Kidney glomerular epithelial cell (primary cell): ENCODE results near the gene BRPF3.

ENCODE experiments used
- DNase-seq: peaks from one replicate; lab custom pipeline; 2025; lab: John Stamatoyannopoulos, UW

Gene BRPF3

GRCh38 chr6:36196113-36196879, at the start of gene BRPF3:
TSS of gene BRPF3 (plus strand) at chr6:36196744. CDS start at chr6:36200323, 3,579 bp downstream.
- peak; percentile 29 for DNase-seq

DNA sequence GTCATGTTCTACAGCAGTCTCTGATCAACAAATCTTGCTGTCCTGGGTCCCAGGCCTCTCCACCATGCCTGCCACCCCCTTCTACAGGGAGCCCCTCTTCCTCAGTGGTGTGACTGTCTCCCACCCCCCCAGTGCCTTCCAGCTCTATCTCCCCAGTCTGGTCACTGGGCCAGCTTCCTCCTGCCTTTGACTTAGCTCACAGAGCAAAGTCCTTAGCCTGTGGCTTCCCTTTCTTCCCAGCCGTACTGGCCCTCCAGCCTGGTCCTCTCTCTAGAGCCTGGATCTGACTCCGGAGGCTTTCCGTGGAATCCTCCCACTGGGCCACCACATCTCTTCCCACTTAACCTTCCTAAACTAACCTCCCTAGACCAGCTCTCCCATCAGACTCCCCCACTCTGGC, 49.2 kb upstream of the BRPF3 start:
- no peak for DNase-seq

DNA sequence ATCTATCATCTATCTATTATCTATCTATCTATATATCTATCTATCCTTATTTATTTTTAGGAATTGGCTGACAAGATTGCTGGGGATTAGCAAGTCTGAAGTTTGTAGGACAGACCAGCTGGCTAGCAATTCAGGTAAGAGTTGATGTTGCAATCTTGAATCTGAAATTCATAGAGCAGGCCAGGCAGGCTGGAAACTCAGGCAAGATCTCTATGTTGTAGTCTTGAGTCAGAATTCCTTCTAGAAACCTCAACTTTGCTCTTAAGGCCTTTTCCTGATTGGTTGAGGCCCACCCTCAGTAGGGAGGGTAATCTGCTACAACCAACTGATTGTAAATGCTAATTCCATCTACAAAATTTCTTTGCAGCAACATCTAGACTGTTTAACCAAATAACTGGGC, 47.1 kb upstream of the BRPF3 start:
- no peak for DNase-seq

DNA sequence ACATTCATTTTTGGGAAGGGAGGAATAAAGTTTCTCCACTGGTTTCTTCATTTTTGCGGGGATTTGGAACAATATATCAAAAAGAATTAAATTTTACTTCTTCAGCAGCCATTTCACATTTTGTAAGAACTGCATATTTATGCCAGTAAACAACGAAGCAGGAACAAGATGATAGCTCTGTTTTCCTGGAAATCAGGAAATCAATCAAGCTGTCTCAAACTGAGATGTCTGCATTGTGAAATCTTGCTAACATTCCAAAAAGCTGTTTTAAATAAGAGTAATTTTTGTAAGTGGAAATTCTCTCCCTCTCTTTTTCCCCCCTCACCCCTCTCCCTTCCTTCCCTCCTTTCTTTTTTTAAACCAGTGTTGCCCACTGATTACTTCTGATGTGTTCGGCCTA, 46.3 kb upstream of the BRPF3 start:
- no peak for DNase-seq

- DNase-seq: no peak
Measured at GRCh38 chr6:36154286-36154685, 42.3 kb upstream of the BRPF3 start.

GRCh38 chr6:36155662-36156061, 40.9 kb upstream of the BRPF3 start:
- DNase-seq: no peak

DNA sequence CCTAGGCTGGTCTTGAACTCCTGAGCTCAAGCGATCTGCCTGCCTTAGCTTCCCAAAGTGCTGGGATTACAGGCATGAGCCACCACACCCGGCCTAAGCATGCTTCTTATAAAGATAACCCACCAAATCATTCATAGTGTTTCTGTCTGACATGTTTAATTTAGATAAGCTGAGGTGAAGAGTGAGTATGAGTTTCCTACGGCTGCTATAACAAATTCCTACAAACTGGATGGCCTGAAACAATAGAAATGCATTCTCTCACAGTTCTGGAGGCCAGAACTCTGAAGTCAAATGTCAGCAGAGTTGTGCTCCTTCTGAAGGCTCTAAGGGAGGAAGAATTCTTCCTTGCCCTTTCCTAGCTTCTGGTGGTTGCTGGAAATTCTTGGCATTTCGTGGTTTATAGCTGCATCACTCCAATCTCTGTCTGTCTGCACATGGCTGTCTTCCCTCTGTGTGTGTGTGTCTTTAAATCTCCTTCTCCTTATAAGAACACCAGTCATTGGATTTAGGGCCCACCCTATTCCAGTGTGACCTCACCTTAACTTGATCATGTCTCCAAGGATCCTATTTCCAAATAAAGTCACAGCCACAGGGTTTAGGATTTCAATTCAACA, 36.3 kb upstream of the BRPF3 start:
- DNase-seq: peak; percentile 37

DNA sequence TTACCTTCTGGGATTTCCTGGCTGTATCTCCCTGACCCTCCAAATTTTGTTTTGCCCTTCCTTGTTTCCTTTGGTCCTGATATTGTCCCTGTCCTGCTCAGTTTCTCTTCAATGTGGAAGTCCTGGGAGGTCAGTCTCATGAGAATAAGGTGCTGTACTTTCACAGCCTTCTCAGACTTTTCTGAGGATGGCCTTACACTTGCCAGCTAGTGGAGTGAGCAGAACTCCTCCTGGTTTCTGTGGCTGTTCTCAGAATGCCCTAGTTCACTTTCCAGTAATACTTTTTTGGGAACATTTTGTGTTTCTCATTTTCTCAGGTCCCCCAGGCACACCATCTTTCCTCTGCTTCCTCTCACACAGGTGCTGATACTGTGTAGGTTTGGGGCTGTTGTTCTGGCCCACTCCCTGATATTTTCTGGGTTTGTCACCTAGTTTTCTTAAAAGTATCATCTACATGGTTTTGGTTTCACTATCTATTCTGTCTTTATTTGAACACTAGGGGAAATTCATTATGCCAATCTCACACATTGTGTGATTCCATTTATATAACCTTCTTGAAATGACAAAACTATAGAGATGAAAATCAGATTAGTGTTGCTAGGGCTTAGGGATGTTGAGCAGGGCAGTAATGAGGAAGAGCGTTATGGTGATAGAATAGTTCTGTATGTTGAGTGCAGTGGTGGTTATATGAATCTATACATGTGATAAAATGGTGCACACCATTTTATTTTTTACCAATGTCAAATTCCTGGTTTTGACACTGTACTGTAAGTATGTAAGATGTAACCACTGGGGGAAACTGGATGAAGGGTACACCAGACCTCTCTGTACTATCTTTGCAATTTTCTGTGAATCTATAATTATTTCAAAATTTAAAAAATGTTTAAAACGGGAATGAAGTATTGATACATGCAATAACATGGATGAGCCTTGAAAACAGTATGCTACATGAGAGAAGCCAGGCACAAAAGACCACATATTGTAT, 27.2 kb upstream of the BRPF3 start:
- DNase-seq: no peak

DNA sequence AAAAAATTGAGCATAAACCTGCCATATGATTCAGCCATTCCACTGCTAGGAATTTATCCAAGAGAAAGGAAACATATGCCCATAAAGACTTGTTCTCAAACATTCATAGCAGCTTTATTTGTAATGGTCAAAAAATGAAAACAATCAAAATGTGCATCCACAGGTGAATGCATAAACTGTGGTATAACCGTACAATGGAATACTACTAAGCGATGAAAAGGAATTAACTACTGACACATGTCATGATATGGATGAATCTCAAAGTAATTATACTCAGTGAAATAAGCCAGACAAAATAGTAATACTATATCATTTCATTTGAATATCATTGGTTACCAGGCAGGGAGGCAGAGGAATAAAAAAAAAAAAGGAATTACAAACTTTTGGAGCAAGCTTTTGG, 25.8 kb upstream of the BRPF3 start:
- no peak for DNase-seq

GRCh38 chr6:36171573-36171972, 25.0 kb upstream of the BRPF3 start:
- DNase-seq: no peak

- DNase-seq: peak; percentile 3
Measured at GRCh38 chr6:36177166-36177565, 19.4 kb upstream of the BRPF3 start.

DNA sequence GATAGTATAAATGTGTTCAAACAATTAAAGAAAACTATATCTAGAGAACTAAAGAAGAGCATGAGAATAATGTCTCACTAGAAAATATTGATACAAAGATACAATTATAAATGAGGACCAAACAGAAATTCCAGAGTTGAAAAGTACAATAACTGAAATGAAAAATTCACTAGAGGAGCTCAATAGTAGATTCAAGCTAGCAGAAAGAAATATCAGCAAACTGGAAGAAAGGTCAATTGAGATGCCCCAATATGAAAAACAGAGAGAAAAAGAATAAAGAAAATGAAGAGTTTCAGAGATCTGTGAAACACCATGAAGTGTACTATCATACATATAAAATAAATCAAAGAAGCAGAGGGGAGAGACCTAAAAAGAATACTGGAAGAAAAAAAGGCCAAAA, 18.0 kb upstream of the BRPF3 start:
- no peak for DNase-seq

DNA sequence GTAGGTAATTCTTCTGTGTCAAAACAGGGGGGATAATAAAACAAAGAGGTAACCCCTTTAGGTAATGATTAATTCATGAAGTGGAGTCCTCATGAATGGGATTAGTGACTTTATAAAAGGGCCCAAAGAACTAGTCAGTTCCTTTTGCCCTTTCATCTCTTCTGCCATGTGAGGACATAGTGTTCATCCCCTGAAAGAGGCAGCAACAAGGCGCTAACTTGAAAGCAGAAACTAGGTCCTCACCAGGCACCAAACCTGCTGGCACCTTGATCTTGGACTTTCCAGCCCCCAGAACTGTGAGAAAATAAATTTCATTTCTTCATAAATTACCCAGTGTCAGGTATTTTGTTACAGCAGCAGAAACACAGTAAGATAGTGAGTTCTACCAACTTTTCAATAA, 16.4 kb upstream of the BRPF3 start:
- no peak for DNase-seq

DNA sequence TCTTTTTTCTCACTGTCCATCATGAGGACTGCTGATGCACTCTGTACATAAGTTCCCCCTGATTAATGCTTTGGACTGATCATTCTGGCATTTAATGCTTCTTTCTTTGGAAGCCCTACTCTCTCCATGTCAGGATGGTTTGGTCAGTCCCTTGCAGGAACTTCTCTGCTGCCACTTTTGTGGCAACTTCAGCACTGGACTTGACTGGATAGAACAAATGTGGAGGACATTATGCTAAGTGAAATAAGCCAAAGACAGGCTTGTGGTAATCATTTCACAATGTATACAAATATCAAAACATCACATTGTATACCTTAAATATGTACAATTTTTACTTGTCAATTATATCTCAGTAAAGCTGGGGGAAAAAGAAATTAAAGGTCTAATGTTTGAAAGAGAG, 12.2 kb upstream of the BRPF3 start:
- DNase-seq: no peak

GRCh38 chr6:36186199-36186598, 10.3 kb upstream of the BRPF3 start:
- DNase-seq: no peak

DNA sequence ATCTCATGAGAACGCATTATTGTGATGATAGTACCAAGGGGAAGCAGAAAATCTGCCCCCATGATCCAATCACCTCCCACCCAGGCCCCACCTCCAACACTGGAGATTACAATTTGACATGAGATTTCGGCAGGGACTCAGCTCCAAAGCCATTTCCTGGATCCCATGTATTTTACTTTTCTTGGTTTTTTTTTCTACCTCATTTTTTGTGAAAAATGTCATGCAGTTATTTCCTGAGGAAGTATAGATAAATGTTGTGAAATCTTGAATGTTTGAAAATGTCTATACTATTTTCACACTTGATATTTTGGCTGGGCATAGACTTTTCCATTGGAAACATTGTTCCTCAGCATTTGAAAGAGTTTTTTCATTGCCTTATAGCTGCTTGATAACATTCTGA, 9.1 kb upstream of the BRPF3 start:
- DNase-seq: no peak

GRCh38 chr6:36195471-36196112, 952 bp upstream of the BRPF3 start:
- DNase-seq: no peak

DNA sequence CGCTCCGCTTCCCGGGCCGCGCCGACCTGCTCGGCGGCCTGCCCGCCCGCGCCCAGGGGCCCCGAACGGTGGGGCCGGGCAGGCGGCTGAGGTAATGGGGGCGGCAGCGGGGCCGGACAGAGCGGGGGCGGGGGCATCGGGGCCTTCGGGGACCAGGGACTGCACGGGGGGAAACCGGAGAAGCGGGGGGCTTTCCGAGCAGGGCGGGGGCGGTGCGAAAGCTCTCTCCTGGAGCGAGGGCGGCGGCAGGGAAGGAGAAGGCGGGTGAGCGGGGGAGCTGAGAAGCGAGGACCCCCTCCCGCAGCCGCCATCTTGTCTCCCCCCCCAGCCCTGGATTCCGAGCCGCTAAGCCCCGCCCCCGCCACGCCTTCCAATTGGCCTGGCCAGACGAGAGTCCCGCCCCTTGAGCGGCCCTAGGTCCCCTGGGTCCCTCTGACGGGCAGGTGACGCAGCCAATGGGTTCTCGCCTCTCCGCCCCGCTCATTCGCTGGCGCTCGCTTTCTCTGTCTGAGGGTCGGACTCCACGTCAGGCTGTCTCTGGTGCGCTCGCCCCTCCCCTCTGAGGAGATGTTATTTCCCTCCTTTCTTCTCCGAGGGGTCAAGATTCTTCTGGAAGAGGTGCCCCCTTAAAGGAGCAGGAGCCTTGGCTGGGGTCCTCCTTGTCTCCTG, 470 bp downstream of the BRPF3 start:
- peak; percentile 93 for DNase-seq

- no peak for DNase-seq
Measured at GRCh38 chr6:36197739-36198221, 1.2 kb downstream of the BRPF3 start.

GRCh38 chr6:36198986-36199385, 2.4 kb downstream of the BRPF3 start:
- no peak for DNase-seq

- no peak for DNase-seq
Measured at GRCh38 chr6:36200154-36200891, 3.8 kb downstream of the BRPF3 start.
